Neuronal stem cell (in vitro differentiated cells): ENCODE measurements around the gene SGTA.

ENCODE experiments used
- DNase-seq: peaks from one replicate; pipeline ENCODE4 v3.0.0-alpha.2; 2013; ENCODE audit warnings: low spot score
- H2AFZ ChIP-seq: one replicate; pipeline ENCODE4 v1.6.1; 2013; ENCODE audit warnings: mild to moderate bottlenecking, low read length, inconsistent platforms
- H2AK5ac ChIP-seq: 2 replicates; pipeline ENCODE4 v1.6.1; 2013; ENCODE audit warnings: low read depth, mild to moderate bottlenecking, inconsistent platforms, low read length, moderate library complexity, mixed read lengths
- H2BK120ac ChIP-seq: 2 replicates; pipeline ENCODE4 v1.6.1; 2013; ENCODE audit warnings: low read depth, mild to moderate bottlenecking, inconsistent platforms, low read length, moderate library complexity, mixed read lengths
- H2BK12ac ChIP-seq: one replicate; pipeline ENCODE4 v1.6.1; 2013; ENCODE audit warnings: low read length, inconsistent platforms
- H2BK15ac ChIP-seq: 2 replicates; pipeline ENCODE4 v1.6.1; 2013; ENCODE audit warnings: mild to moderate bottlenecking, low read length, inconsistent platforms, mixed read lengths
- H2BK5ac ChIP-seq: one replicate; pipeline ENCODE4 v1.6.1; 2013; ENCODE audit warnings: inconsistent platforms, mild to moderate bottlenecking, low read length, moderate library complexity
- H3K14ac ChIP-seq: one replicate; pipeline ENCODE4 v1.6.1; 2013; ENCODE audit warnings: low read length, inconsistent platforms
- H3K18ac ChIP-seq: 2 replicates; pipeline ENCODE4 v1.6.1; 2013; ENCODE audit warnings: low read length, inconsistent platforms
- H3K23ac ChIP-seq: 2 replicates; pipeline ENCODE4 v1.6.1; 2013; ENCODE audit warnings: low read depth, mild to moderate bottlenecking, mixed read lengths, low read length, inconsistent platforms; ENCODE audit not compliant: poor library complexity
- H3K27ac ChIP-seq: replicated peaks from 3 replicates; pipeline ENCODE4 v1.5.1; 2013; ENCODE audit warnings: low read length, inconsistent platforms
- H3K27me3 ChIP-seq, 3 experiments: 2 replicates each; pipeline ENCODE4 v1.6.1; 2013; ENCODE audit warnings: low read length in 3 of 3, mild to moderate bottlenecking in 2 of 3, inconsistent platforms in 1 of 3, low read depth in 1 of 3, mixed read lengths in 1 of 3, moderate library complexity in 1 of 3; ENCODE audit not compliant: control insufficient read depth in 3 of 3, insufficient read depth in 3 of 3
- H3K36me3 ChIP-seq, 2 donors: replicated peaks in 1 of 2; 2 replicates each; pipeline ENCODE4 v1.6.1; 2013; ENCODE audit warnings: low read length in 2 of 2; ENCODE audit not compliant: control insufficient read depth in 2 of 2, insufficient read depth in 2 of 2
- H3K4ac ChIP-seq: 2 replicates; pipeline ENCODE4 v1.6.1; 2013; ENCODE audit warnings: inconsistent platforms, mild to moderate bottlenecking, low read length, moderate library complexity
- H3K4me1 ChIP-seq, 2 donors: 1 replicate in 1 of 2; 2 replicates in 1 of 2; pipeline ENCODE4 v1.6.1; 2013; ENCODE audit warnings: low read length in 2 of 2, low read depth in 1 of 2; ENCODE audit not compliant: control insufficient read depth in 2 of 2, insufficient read depth in 1 of 2
- H3K4me2 ChIP-seq: one replicate; pipeline ENCODE4 v1.6.1; 2013; ENCODE audit warnings: mild to moderate bottlenecking, low read length, inconsistent platforms; ENCODE audit not compliant: insufficient read depth, poor library complexity, severe bottlenecking
- H3K4me3 ChIP-seq, 2 donors: 2 replicates each; pipeline ENCODE4 v1.5.1; 2013; ENCODE audit warnings: low read length in 2 of 2, mild to moderate bottlenecking in 2 of 2, inconsistent platforms in 1 of 2, moderate library complexity in 1 of 2
- H3K79me1 ChIP-seq: one replicate; pipeline ENCODE4 v1.6.1; 2013; ENCODE audit warnings: low read depth, mild to moderate bottlenecking, inconsistent platforms, low read length, moderate library complexity
- H3K9ac ChIP-seq: one replicate; pipeline ENCODE4 v1.6.1; 2013; ENCODE audit warnings: mild to moderate bottlenecking, low read depth, low read length, inconsistent platforms; ENCODE audit not compliant: poor library complexity
- H3K9me3 ChIP-seq, 2 donors: replicated peaks in 1 of 2; 2 replicates each; pipeline versions ENCODE3 to v1.6.1; 2013; ENCODE audit warnings: low read length in 2 of 2, mild to moderate bottlenecking in 2 of 2, inconsistent platforms in 1 of 2, low read depth in 1 of 2, mixed read lengths in 1 of 2, moderate library complexity in 1 of 2; ENCODE audit not compliant: control insufficient read depth in 2 of 2, insufficient read depth in 1 of 2
- H4K8ac ChIP-seq: one replicate; pipeline ENCODE4 v1.6.1; 2013; ENCODE audit warnings: low read depth, mild to moderate bottlenecking, inconsistent platforms, low read length, moderate library complexity
- H4K91ac ChIP-seq: one replicate; pipeline ENCODE4 v1.6.1; 2013; ENCODE audit warnings: low read length, low read depth, mild to moderate bottlenecking, inconsistent platforms; ENCODE audit not compliant: poor library complexity
- WGBS, 2 donors: extraction: QIAGEN DNeasy Blood & Tissue Kit; methylation state at CpG; one replicate each; pipeline ENCODE4 v1.1.7; 2013; ENCODE audit warnings: missing lambda C conversion rate in 2 of 2, mixed read lengths in 1 of 2; ENCODE audit not compliant: insufficient read length in 2 of 2, insufficient replicate concordance in 1 of 2; ENCODE audit errors: extremely low coverage in 2 of 2; 5-methylcytosine and 5-hydroxymethylcytosine counted together

The SGTA gene

GRCh38 chr19:2765376-2765775, 17.7 kb downstream of the SGTA start:
- Histone ChIP-seq H3K4me3 (no peak overlapping the region), H2BK15ac (no peak overlapping the region), H3K79me1 (peaks cover 23% of the 10 kb centered on the region), H3K27me3 (no peaks in the 10 kb centered on the region), H3K9ac (no peak overlapping the region), H3K4ac (no peak overlapping the region), H3K18ac (no peak overlapping the region), H2AK5ac (no peak overlapping the region), H4K8ac (no peak overlapping the region), H2BK12ac (no peak overlapping the region), H2AFZ (no peak overlapping the region), H3K23ac (no peak overlapping the region), H3K36me3 (peaks cover 41 to 85% of the 10 kb centered on the region in 2 donors), H4K91ac (no peak overlapping the region), H3K4me2 (no peak overlapping the region), H3K9me3 (no peaks in the 10 kb centered on the region), H3K14ac (no peak overlapping the region), H3K4me1 (no peaks in the 10 kb centered on the region), H2BK5ac (peak overlapping the region; percentile 66), H2BK120ac (no peak overlapping the region), H3K27ac (no peak overlapping the region)
- no CpG with 5 or more reads among the region's 15 CpGs for WGBS, 2 donors
- DNase-seq, result no peak

GRCh38 chr19:2764945-2765344, 18.1 kb downstream of the SGTA start:
- Histone ChIP-seq H3K9me3 (no peaks in the 10 kb centered on the region), H3K9ac (no peak overlapping the region), H3K4me3 (no peak overlapping the region), H3K18ac (no peak overlapping the region), H2BK12ac (no peak overlapping the region), H3K23ac (peak overlapping the region; percentile 43), H3K79me1 (peaks cover 18% of the 10 kb centered on the region), H3K14ac (no peak overlapping the region), H2BK5ac (peak overlapping the region; percentile 66), H4K91ac (no peak overlapping the region), H2BK15ac (no peak overlapping the region), H3K27ac (no peak overlapping the region), H3K36me3 (peaks cover 42 to 84% of the 10 kb centered on the region in 2 donors), H4K8ac (peak overlapping the region; percentile 43), H3K4me1 (no peaks in the 10 kb centered on the region), H3K4me2 (no peak overlapping the region), H3K4ac (no peak overlapping the region), H3K27me3 (no peaks in the 10 kb centered on the region), H2AK5ac (no peak overlapping the region), H2BK120ac (no peak overlapping the region), H2AFZ (no peak overlapping the region)
- WGBS, 2 donors, result no CpG with 5 or more reads among the region's 21 CpGs
- DNase-seq, result no peak

- H2BK5ac ChIP-seq, result no peak overlapping the region
- peak overlapping the region in 1 of 2 donors; percentile 18 for H3K4me3 ChIP-seq
- no peak overlapping the region for H2BK15ac ChIP-seq
- H3K18ac ChIP-seq, result no peak overlapping the region
- H2AFZ ChIP-seq, result no peak overlapping the region
- H2BK12ac ChIP-seq, result no peak overlapping the region
- H3K4me1 ChIP-seq, result no peaks in the 10 kb centered on the region
- H3K4ac ChIP-seq, result no peak overlapping the region
- no peak overlapping the region for H3K9ac ChIP-seq
- DNase-seq, result no peak
- H3K23ac ChIP-seq, result no peak overlapping the region
- peaks cover 42 to 90% of the 10 kb centered on the region in 2 donors for H3K36me3 ChIP-seq
- H4K8ac ChIP-seq, result no peak overlapping the region
- H2BK120ac ChIP-seq, result no peak overlapping the region
- H3K14ac ChIP-seq, result no peak overlapping the region
- no peaks in the 10 kb centered on the region for H3K27me3 ChIP-seq
- no peak overlapping the region for H3K27ac ChIP-seq
- H2AK5ac ChIP-seq, result no peak overlapping the region
- no peak overlapping the region for H4K91ac ChIP-seq
- peaks cover 0 to 3% of the 10 kb centered on the region in 2 donors for H3K9me3 ChIP-seq
- H3K4me2 ChIP-seq, result no peak overlapping the region
- no CpG with 5 or more reads among the region's 12 CpGs for WGBS, 2 donors
- peaks cover 14% of the 10 kb centered on the region for H3K79me1 ChIP-seq
Observed at GRCh38 chr19:2763687-2764086, 19.4 kb downstream of the SGTA start.

GRCh38 chr19:2762783-2763496, 20.1 kb downstream of the SGTA start:
- peaks cover 12% of the 10 kb centered on the region for H3K79me1 ChIP-seq
- no peak overlapping the region for H2AFZ ChIP-seq
- no peak overlapping the region for H3K27ac ChIP-seq
- no peak overlapping the region for H3K18ac ChIP-seq
- H4K8ac ChIP-seq, result no peak overlapping the region
- H2BK12ac ChIP-seq, result no peak overlapping the region
- H2BK15ac ChIP-seq, result no peak overlapping the region
- H3K23ac ChIP-seq, result no peak overlapping the region
- H3K9me3 ChIP-seq, result peaks cover 0 to 3% of the 10 kb centered on the region in 2 donors
- peaks cover 46 to 89% of the 10 kb centered on the region in 2 donors for H3K36me3 ChIP-seq
- no peak overlapping the region for H2BK120ac ChIP-seq
- H3K4me1 ChIP-seq, result no peaks in the 10 kb centered on the region
- no peak overlapping the region for H3K9ac ChIP-seq
- no peak overlapping the region for H3K4me3 ChIP-seq
- WGBS, 2 donors, result no CpG with 5 or more reads among the region's 23 CpGs
- no peak overlapping the region for H2AK5ac ChIP-seq
- no peak overlapping the region for H3K14ac ChIP-seq
- H3K27me3 ChIP-seq, result no peaks in the 10 kb centered on the region
- no peak overlapping the region for H2BK5ac ChIP-seq
- H4K91ac ChIP-seq, result no peak overlapping the region
- DNase-seq, result no peak
- H3K4me2 ChIP-seq, result no peak overlapping the region
- H3K4ac ChIP-seq, result no peak overlapping the region
